GM12878 (cell line): ENCODE results near the gene TNRC6C. TPM values are rescaled to one million over a fixed set of nuclear protein-coding genes. Genes with fewer than 3 reads are reported as not detected.

Source experiments
- ATAC-seq: fragments of 200-7000 bp; cut with Tn5 transposase; 3 replicates; pipeline ENCODE4 v1.9.1; 2020; ENCODE audit warnings: mild to moderate bottlenecking, moderate library complexity
- BruUV-seq: library from RNA; stranded (reverse); fragments of 400-500 nt; replicated peaks from 2 replicates; lab custom pipeline; 2021; lab: Mats Ljungman, UMichigan
- CTCF ChIA-PET: fragments of 300-600 bp; sonication (Branson Sonifier 250); formaldehyde crosslinking; extraction: SDS; loops from one replicate; lab custom pipeline; 2021; ENCODE audit warnings: inconsistent platforms; lab: Yijun Ruan, JAX
- POLR2A ChIA-PET: fragments of 350-600 bp; formaldehyde crosslinking; extraction: SDS; loops from one replicate; lab custom pipeline; 2021; ENCODE audit warnings: inconsistent platforms; lab: Charles Lee
- RAD21 ChIA-PET: fragments of 300-600 bp; sonication (Branson Sonifier 250); formaldehyde crosslinking; loops from one replicate; lab custom pipeline; 2023; ENCODE audit warnings: antibody characterized with exemption; ENCODE audit not compliant: unreplicated experiment; lab: Charles Lee
- SMC1A ChIA-PET: fragments of 300-600 bp; sonication (Branson Sonifier 250); formaldehyde crosslinking; loops from one replicate; lab custom pipeline; 2023; ENCODE audit not compliant: unreplicated experiment, uncharacterized antibody; lab: Charles Lee
- DNase-seq: peaks from one replicate; pipeline ENCODE4 v3.0.0-alpha.2; 2011; ENCODE audit warnings: low read depth, low spot score
- FAIRE-seq: peaks from 3 replicates; lab custom pipeline; 2011; peaks lifted over from hg19 to GRCh38; lab: Jason Lieb, UNC
- H2AFZ ChIP-seq: 2 replicates; pipeline ENCODE4 v1.6.0; 2011; ENCODE audit warnings: low read depth, low read length, control low read depth; ENCODE audit not compliant: control insufficient read depth
- H3K27ac ChIP-seq: 2 replicates; pipeline ENCODE4 v1.5.1; 2011; ENCODE audit warnings: control low read depth; ENCODE audit not compliant: control insufficient read depth, insufficient read depth
- H3K27me3 ChIP-seq, 2 experiments: replicated peaks in 1 of 2; 2 replicates each; pipeline versions ENCODE4 v1.6.0 to v1.6.1; 2011; ENCODE audit warnings: low read length in 1 of 2; ENCODE audit not compliant: control insufficient read depth in 2 of 2, insufficient read depth in 2 of 2
- H3K36me3 ChIP-seq, 2 experiments: 2 replicates each; pipeline ENCODE4 v1.5.1; 2011; ENCODE audit warnings: low read length in 1 of 2; ENCODE audit not compliant: control insufficient read depth in 2 of 2, insufficient read depth in 2 of 2
- H3K4me1 ChIP-seq: 2 replicates; pipeline ENCODE4 v1.6.1; 2011; ENCODE audit warnings: mild to moderate bottlenecking, low read length, moderate library complexity, mixed read lengths; ENCODE audit not compliant: control insufficient read depth, insufficient read depth
- H3K4me2 ChIP-seq: 2 replicates; pipeline ENCODE4 v1.6.0; 2011; ENCODE audit warnings: control low read depth; ENCODE audit not compliant: control insufficient read depth, insufficient read depth
- H3K4me3 ChIP-seq: fragments of 200-600 bp; sonication (generic); 2 replicates; pipeline ENCODE4 v1.5.1; 2016
- H3K79me2 ChIP-seq: 2 replicates; pipeline ENCODE4 v1.6.0; 2011; ENCODE audit warnings: low read length; ENCODE audit not compliant: control insufficient read depth, insufficient read depth
- H3K9ac ChIP-seq: 2 replicates; pipeline ENCODE4 v1.8.0; 2011; ENCODE audit warnings: low read length, control low read depth, mixed read lengths; ENCODE audit not compliant: control insufficient read depth, insufficient read depth
- H3K9me3 ChIP-seq: replicated peaks from 3 replicates; pipeline ENCODE4 v1.5.1; 2011; ENCODE audit warnings: mild to moderate bottlenecking, low read length; ENCODE audit not compliant: control insufficient read depth, insufficient read depth
- H4K20me1 ChIP-seq: 2 replicates; pipeline ENCODE4 v1.6.0; 2011; ENCODE audit not compliant: control insufficient read depth, insufficient read depth
- E2F4 ChIP-seq: IDR thresholded peaks from 2 replicates; pipeline ENCODE4 v1.6.1; 2012; ENCODE audit warnings: low read depth, low read length, improper control_type of control experiment
- EED ChIP-seq: sonication (generic); IDR thresholded peaks from 2 replicates; pipeline ENCODE4 v1.6.1; 2016; ENCODE audit warnings: antibody characterized with exemption, low read depth
- EZH2 ChIP-seq: IDR thresholded peaks from 2 replicates; pipeline ENCODE4 v1.6.1; 2012; ENCODE audit warnings: low read depth, mild to moderate bottlenecking, control low read depth, inconsistent platforms, low read length, borderline replicate concordance; ENCODE audit not compliant: control insufficient read depth
- FOS ChIP-seq: IDR thresholded peaks from 3 replicates; pipeline ENCODE4 v1.6.1; 2011; ENCODE audit warnings: borderline replicate concordance; ENCODE audit not compliant: insufficient read length; ENCODE audit errors: extremely low read depth
- FOXM1 ChIP-seq: IDR thresholded peaks from 2 replicates; pipeline ENCODE4 v1.6.1; 2012; ENCODE audit warnings: low read depth, mild to moderate bottlenecking, inconsistent platforms, low read length, moderate library complexity
- KDM1A ChIP-seq: fragments of 200-600 bp; sonication (generic); IDR thresholded peaks from 2 replicates; pipeline ENCODE4 v1.6.1; 2016; ENCODE audit warnings: borderline replicate concordance
- MTA3 ChIP-seq: IDR thresholded peaks from 2 replicates; pipeline ENCODE4 v1.6.1; 2012; ENCODE audit warnings: low read length, inconsistent platforms, borderline replicate concordance
- NFYA ChIP-seq: IDR thresholded peaks from 2 replicates; pipeline ENCODE4 v1.6.1; 2011; ENCODE audit warnings: low read depth, mild to moderate bottlenecking, low read length, improper control_type of control experiment, borderline replicate concordance
- PKNOX1 ChIP-seq: fragments of 450-650 bp; IDR thresholded peaks from 2 replicates; pipeline ENCODE4 v1.6.1; 2016; ENCODE audit warnings: mild to moderate bottlenecking
- RAD21 ChIP-seq: IDR thresholded peaks from 2 replicates; pipeline ENCODE4 v1.6.1; 2011; ENCODE audit warnings: mild to moderate bottlenecking, low read depth, low read length, moderate library complexity; ENCODE audit not compliant: insufficient read depth
- SPI1 ChIP-seq: IDR thresholded peaks from 2 replicates; pipeline ENCODE4 v1.6.1; 2011; ENCODE audit warnings: low read depth, mild to moderate bottlenecking, low read length, moderate library complexity, borderline replicate concordance; ENCODE audit not compliant: insufficient read depth
- SREBF1 ChIP-seq: IDR thresholded peaks from 2 replicates; pipeline ENCODE4 v1.6.1; 2012; ENCODE audit warnings: mild to moderate bottlenecking, low read length
- STAT1 ChIP-seq: fragments of 450-650 bp; conservative IDR thresholded peaks from 2 replicates; pipeline ENCODE4 v1.6.1; 2014; ENCODE audit warnings: antibody characterized with exemption, mild to moderate bottlenecking
- YY1 ChIP-seq: IDR thresholded peaks from 2 replicates; pipeline ENCODE4 v1.6.1; 2011; ENCODE audit warnings: low read depth, mild to moderate bottlenecking, low read length
- ZNF622 ChIP-seq: fragments of 450-650 bp; IDR thresholded peaks from 2 replicates; pipeline ENCODE4 v1.6.1; 2017; ENCODE audit warnings: mild to moderate bottlenecking, inconsistent platforms
- WGBS: methylation state at CpG from one replicate; pipeline ENCODE4 v1.1.6; 2016; ENCODE audit warnings: low lambda C conversion rate; ENCODE audit not compliant: insufficient replicate concordance, insufficient coverage; ENCODE audit errors: missing lambda C conversion rate; 5-methylcytosine and 5-hydroxymethylcytosine counted together
- in situ Hi-C: fragments of 300-500 bp; cut with MboI; formaldehyde crosslinking; loops from 9 replicates; pipeline ENCODE4 v1.14.3; 2018; ENCODE audit warnings: mixed read lengths
- intact Hi-C: fragments of 100-400 bp; cut with micrococcal nuclease; formaldehyde crosslinking; loops from one replicate; pipeline ENCODE4 v1.14.2; 2022; ENCODE audit not compliant: unreplicated experiment
- polyA plus RNA-seq, 11 experiments: library from polyadenylated mRNA; depleted of rRNA in 4 of 11; unstranded in 6 of 11; stranded (reverse) in 5 of 11; fragments of >200 nt; fragmentation: Nextera tagmentation in 4 of 11; fragmentation: Illumina TruSeq in 1 of 11; extraction: Ambion mirVana in 4 of 11; extraction: Trizol in 1 of 11; gene quantifications; 1 replicate in 1 of 11; 2 replicates in 10 of 11; pipeline versions ENCODE4 v1.2.1 to v1.2.3, GENCODE V29; 2011 to 2016; ENCODE audit warnings: inconsistent platforms in 2 of 11, missing spikeins in 2 of 11, low read depth in 1 of 11
- total RNA-seq, 4 experiments: library from RNA; depleted of rRNA in 3 of 4; stranded (reverse); fragments of >200 nt in 3 of 4; fragmentation: Illumina TruSeq in 1 of 4; extraction: Trizol in 1 of 4; gene quantifications; 2 replicates each; pipeline versions ENCODE4 v1.2.1 to v1.2.3, GENCODE V29; 2013 to 2021
- TF ChIP-seq, protein P1 (sequence below): fragments of 150-350 bp; IDR thresholded peaks from 2 replicates; pipeline ENCODE4 v1.6.1; 2016; ENCODE audit warnings: low read depth, low read length
- TF ChIP-seq, protein P2 (sequence below): IDR thresholded peaks from 2 replicates; pipeline ENCODE4 v1.6.1; 2012; ENCODE audit warnings: low read depth, low read length, improper control_type of control experiment
- TF ChIP-seq, protein P3 (sequence below): fragments of 450-650 bp; IDR thresholded peaks from 2 replicates; pipeline ENCODE4 v1.6.1; 2017; ENCODE audit warnings: mild to moderate bottlenecking

Gene TNRC6C
- total and polyA plus RNA-seq, 10 of the 15 experiments (the other 5 are each of a cell fraction or from before 2014, with no cell fraction given): 0.40 to 6.1 (median 0.96) TPM

- no peak overlapping the region for H3K27ac ChIP-seq
- H3K79me2 ChIP-seq: no peaks in the 10 kb centered on the region
- no peaks in the 10 kb centered on the region for H3K4me1 ChIP-seq
- H3K9ac ChIP-seq: no peak overlapping the region
- no peaks in the 10 kb centered on the region for H3K9me3 ChIP-seq
- H4K20me1 ChIP-seq: no peaks in the 10 kb centered on the region
- ChIA-PET SMC1A (interaction anchor here (0.6 to 6.2 kb wide), 2 partner anchors 11 to 17 kb away, joined by 3 to 35 read pairs; no protein-coding TSS in a partner anchor), CTCF (interaction anchor here (1.2 to 5.1 kb wide), 3 partner anchors 11 to 83 kb away, joined by 3 to 25 read pairs (median 18); no protein-coding TSS in a partner anchor), POLR2A (no interaction called here), RAD21 (interaction anchor here (1.6 kb wide), 1 partner anchor 11 kb away, joined by 4 read pairs; no protein-coding TSS in a partner anchor)
- 38% methylated on average over 4 of the region's 4 CpGs for WGBS
- FAIRE-seq: no peak
- intact Hi-C loops: no loop called here
- no peaks in the 10 kb centered on the region for H3K27me3 ChIP-seq
- no peaks in the 10 kb centered on the region for H3K36me3 ChIP-seq
- in situ Hi-C loops: no loop called here
- no peak for DNase-seq
- no peak overlapping the region for H3K4me2 ChIP-seq
- no peak overlapping the region for H3K4me3 ChIP-seq
- no TSS peak for BruUV-seq
- no peak for ATAC-seq
- no peak overlapping the region for H2AFZ ChIP-seq
- no peak for TF ChIP-seq E2F4
- TF ChIP-seq YY1: no peak
- no peak for TF ChIP-seq STAT1
- TF ChIP-seq SREBF1: no peak
- TF ChIP-seq, protein P1, sequence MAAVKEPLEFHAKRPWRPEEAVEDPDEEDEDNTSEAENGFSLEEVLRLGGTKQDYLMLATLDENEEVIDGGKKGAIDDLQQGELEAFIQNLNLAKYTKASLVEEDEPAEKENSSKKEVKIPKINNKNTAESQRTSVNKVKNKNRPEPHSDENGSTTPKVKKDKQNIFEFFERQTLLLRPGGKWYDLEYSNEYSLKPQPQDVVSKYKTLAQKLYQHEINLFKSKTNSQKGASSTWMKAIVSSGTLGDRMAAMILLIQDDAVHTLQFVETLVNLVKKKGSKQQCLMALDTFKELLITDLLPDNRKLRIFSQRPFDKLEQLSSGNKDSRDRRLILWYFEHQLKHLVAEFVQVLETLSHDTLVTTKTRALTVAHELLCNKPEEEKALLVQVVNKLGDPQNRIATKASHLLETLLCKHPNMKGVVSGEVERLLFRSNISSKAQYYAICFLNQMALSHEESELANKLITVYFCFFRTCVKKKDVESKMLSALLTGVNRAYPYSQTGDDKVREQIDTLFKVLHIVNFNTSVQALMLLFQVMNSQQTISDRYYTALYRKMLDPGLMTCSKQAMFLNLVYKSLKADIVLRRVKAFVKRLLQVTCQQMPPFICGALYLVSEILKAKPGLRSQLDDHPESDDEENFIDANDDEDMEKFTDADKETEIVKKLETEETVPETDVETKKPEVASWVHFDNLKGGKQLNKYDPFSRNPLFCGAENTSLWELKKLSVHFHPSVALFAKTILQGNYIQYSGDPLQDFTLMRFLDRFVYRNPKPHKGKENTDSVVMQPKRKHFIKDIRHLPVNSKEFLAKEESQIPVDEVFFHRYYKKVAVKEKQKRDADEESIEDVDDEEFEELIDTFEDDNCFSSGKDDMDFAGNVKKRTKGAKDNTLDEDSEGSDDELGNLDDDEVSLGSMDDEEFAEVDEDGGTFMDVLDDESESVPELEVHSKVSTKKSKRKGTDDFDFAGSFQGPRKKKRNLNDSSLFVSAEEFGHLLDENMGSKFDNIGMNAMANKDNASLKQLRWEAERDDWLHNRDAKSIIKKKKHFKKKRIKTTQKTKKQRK: no peak
- TF ChIP-seq EZH2: no peak
- no peak for TF ChIP-seq ZNF622
- no peak for TF ChIP-seq EED
- no peak for TF ChIP-seq NFYA
- TF ChIP-seq PKNOX1: no peak
- TF ChIP-seq FOS: no peak
- TF ChIP-seq KDM1A: no peak
- TF ChIP-seq MTA3: no peak
- TF ChIP-seq FOXM1: no peak
- TF ChIP-seq, protein P2, sequence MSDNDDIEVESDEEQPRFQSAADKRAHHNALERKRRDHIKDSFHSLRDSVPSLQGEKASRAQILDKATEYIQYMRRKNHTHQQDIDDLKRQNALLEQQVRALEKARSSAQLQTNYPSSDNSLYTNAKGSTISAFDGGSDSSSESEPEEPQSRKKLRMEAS: no peak
- TF ChIP-seq, protein P3, sequence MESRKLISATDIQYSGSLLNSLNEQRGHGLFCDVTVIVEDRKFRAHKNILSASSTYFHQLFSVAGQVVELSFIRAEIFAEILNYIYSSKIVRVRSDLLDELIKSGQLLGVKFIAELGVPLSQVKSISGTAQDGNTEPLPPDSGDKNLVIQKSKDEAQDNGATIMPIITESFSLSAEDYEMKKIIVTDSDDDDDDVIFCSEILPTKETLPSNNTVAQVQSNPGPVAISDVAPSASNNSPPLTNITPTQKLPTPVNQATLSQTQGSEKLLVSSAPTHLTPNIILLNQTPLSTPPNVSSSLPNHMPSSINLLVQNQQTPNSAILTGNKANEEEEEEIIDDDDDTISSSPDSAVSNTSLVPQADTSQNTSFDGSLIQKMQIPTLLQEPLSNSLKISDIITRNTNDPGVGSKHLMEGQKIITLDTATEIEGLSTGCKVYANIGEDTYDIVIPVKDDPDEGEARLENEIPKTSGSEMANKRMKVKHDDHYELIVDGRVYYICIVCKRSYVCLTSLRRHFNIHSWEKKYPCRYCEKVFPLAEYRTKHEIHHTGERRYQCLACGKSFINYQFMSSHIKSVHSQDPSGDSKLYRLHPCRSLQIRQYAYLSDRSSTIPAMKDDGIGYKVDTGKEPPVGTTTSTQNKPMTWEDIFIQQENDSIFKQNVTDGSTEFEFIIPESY: no peak
- no peak for TF ChIP-seq SPI1
- no peak for TF ChIP-seq RAD21
These were observed 43.7 kb downstream of the TNRC6C start for GRCh38 chr17:78002166-78002565.
